Stimulated activated CD8-positive, alpha-beta memory T cell treated with anti-CD3 and anti-CD28 coated beads, Interleukin-15, amount 100 ng/mL, for 1 hour (primary cell): ENCODE data around the gene L3MBTL4.

Source experiments
- DNase-seq: peaks from one replicate; pipeline ENCODE4 v3.0.0-alpha.2; 2020; ENCODE audit warnings: low read depth

L3MBTL4 gene

DNA sequence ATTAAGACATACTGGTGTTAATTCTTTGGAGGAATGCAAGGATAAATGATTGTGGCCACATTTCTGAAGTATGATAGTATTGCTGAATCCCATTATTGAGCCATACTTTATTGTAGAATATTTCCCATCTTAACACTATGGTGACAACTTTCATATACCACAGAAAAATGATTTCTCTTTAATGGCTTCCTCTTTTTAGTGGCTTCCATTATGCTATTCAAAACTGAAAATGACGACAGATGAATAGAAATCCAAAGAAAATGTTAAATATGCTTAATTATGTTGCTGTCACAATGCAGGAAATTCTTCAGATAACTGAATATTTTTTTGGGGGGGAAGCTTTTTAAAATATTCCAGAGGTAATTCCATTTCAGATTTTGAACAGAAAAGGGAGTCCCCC is 430.5 kb downstream of the L3MBTL4 start:
- no peak for DNase-seq

DNA sequence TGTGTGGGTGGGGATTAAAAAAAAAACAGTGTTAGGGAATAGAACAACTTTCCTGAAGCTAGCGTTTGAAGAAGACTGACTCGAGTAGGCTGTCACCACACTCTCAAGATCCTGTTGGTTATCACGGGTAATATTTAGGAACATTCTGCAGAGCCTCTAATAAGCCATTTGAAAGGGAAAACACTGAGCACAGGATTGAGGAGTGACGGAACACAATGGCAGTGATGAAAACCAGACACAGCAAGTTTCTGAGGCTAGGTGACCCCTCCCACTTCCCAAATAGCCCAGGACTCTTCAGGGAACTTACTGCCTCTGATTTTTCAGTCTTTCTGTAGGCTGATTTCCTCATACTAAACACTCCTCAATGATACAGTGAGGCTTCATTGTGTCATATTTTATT is 431.2 kb downstream of the L3MBTL4 start:
- DNase-seq: no peak

DNA sequence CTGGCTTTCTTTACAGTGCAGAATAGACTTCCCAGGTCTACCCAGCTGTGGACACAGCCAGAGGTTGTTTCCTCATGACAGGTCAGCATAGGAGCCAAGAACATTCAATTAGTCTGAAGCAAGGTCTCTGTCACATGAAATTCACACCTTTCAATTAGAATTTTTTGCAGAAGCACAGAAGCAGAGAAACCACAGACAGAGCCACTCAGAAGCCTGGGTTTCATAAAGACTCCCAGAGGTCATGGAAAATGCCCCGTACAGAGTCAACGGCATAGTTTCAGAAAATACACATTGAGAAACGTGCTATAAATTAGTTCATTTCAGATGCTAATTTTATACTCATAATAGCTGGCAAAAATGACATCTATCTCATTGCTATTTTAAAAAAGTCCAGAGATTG is 432.4 kb downstream of the L3MBTL4 start:
- DNase-seq: no peak

DNA sequence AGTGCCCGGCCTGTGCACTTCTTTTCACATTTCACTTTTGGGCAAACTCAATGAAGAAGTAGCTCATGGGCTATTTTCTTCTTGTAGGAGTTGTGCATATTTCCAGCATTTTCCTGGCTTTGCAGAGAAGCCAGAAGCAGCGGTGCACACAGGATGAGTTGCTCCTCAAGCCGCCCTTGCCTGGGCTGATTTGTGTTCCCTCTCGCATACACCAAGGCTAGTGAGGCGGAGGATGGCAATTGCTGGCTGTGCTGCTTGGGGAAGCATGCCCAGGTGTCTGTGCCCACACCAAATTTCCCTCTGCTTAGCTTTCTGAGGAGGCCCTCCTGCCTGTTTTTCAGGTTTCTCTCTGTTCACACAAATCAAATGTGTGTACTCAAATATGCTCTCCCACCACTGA is 434.0 kb downstream of the L3MBTL4 start:
- DNase-seq: no peak

DNA sequence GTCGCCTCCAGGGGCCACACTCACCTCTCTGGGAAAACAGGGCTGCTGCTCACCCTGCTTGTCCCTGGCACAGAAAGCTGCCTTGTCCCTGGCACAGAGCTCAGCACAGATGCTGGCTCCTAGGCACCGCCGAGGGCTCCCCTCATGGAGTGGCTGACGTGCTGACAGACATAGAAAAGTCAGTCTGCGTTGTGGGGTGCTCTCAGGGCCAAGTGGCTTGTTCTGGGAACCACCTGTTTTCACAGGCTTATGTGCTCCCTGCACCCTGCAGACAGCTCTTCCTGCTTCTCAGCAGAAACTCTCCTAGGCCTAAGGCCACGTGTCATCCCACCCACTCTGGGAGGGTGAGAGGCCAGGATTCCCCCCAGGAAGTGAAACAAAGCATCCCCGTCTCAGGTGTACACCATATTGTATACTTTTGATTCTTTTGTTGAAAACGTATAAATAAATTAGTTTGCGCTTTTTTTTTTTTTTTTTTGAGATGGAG is 434.7 kb downstream of the L3MBTL4 start:
- no peak for DNase-seq

DNA sequence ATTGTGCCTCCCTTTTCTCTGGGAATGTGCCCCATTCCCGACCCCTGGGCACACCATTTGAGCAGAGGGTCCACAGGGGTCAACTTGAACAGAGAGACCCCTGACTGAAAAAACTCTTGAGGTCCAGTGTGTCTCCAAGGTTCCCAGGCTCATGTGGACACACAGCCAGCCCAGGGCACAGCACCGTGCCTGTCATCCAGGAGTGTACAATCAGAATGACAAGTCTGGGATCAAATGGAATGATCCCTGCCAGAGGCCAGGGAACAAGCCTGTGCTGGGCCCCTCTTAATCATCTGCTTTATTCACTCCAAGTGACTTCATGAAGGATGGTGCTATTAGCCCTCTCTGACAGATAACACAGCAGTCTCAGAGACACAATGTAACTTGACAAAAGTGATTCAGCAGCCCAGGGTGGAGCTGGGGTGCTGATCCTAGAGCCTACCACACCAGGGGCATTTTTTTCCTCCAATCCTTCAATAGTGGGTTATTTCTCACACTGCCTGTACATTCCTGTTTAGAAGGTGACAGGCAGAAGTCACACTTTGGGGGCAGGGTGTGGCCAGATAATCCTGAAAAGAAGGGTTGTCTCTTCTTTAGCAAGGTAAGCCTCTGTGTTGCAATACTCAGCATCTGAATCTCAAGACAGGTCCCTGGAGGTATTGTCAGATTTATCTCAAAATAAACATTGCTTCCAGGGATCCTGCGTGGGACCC is 435.4 kb downstream of the L3MBTL4 start:
- DNase-seq: no peak

DNA sequence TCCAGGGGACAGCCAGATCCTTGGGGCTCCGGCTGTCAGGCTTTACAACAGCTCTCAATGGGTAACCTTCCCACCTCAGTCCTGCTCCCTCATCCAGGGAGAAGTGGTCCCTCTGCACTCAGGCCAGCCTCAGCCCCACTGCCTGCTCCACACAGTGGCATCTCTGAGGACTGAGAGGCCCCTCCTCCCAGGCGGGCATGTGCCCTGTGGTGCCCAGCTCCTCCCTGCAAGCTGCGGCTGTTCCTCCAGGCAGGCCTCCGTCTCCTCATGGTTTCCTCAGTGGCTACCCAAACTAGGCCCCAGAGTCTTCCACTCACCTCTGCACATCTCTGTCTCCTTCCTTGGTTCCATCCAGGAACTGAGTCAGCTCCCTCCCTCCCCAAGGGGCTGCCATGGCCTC is 437.7 kb downstream of the L3MBTL4 start:
- DNase-seq: no peak

DNA sequence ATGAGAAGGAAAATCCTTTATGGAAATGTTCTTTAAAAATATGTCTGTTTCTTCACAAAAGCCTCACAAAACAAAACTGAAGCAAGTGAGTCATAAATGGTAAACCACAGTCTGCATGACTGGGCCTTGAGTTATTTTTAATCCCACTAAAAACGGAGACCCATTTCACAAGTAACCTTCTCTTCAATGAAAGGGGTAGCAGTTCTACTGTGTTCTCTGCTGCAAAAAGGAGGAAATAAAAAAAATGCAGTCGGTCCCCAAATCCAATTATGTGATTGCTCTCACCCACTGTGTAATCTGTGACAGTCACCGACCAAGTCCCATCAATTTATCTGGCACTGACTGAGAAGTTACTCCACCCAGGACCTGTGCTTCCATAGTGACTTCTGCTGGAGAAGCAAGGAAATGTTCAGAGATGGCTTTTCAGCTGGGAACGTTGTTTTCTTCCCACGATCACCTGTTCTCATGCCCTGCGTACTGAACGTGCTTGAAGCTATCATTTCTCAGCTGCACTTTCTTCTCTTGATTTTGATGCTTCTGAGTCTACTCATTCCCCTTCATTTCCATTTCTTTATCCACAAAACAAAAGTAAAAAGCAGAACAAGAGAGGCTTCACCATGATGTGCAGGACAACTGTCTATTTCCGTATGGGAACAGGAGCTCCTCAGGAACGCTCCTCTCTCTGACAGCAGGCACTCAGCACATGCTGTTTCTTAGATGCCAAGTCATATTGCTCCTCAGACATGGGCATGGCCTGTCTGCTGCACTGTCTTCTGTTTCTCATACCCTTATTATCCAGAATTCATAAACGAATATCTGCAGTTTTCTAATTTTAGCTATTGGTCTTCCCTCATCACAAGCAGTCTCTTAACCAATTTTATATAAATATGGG is 439.4 kb downstream of the L3MBTL4 start:
- DNase-seq: no peak

DNA sequence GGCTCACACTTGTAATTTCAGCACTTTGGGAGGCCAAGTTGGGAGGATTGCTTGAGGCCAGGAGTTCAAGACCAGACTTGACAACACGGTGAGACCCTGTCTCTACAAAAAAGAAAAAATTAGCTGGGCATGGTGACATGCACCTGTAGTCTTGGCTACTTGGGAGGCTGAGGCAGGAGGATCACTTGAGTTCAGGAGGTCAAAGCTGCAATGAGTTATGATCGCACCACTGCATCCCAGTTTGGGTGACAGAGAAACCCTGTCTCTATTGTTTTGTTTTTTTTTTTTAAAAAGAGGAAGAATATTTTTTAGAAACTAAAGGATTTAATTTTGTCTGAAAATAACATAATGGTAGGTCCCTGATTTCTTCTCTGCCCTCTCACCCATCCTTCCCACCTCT is 440.0 kb downstream of the L3MBTL4 start:
- no peak for DNase-seq

DNA sequence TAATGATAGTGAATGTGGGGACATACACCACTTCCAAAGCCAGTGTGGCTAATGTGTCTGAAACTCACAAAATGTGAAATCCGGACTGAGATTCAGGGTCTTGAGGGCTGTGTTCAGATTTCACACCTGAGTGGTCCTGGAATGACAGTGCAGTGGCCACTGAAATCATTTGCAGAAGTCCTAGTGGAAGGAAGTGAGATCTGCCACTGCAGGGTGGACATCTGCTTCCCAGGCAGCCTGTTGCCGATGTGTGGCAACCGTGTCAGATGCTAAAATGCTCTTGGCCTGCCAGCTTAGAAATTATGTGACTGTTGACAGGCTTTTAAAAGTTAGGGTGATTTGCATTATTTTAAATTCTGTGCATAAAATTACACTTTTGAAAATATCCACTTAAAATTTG is 441.6 kb downstream of the L3MBTL4 start:
- no peak for DNase-seq

DNA sequence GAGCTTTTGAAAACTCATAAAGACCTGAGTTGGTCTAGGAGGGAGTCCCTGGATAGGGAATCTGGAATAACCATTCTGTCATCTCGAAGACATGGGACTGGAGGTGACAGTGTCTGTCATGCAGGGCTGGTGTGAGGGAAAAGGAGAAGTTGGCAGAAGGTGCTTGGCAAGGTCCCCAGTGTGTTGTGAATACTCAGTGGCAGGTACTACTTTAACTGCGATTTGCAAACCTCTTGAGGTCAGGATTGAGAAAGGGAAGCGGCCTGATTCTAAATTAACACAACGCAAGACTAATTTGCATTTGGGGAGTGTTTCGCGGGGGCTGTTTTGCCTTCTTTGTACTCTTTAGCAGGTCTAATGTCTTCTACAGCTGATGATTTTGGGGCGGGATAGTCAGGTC is 442.4 kb downstream of the L3MBTL4 start:
- no peak for DNase-seq

DNA sequence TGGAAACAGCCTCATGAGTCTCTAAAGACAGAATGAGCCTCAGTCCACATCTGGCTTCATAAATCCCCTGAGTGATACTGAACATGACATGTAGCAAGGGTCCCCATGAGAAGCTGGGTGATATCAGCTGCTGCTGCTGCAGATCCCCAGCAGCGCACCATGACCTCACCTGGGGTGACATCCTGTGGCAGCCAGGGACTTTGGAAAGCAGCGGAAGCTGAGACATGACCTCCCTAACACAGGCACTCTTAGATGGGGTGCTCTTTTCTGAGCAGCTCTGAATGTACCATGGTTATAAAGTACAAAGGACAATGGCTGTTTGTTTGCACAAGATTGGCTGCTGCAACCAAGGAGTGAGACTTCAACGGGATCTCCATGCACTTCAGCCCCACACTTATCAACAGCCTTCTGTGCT is 444.7 kb downstream of the L3MBTL4 start:
- DNase-seq: no peak

DNA sequence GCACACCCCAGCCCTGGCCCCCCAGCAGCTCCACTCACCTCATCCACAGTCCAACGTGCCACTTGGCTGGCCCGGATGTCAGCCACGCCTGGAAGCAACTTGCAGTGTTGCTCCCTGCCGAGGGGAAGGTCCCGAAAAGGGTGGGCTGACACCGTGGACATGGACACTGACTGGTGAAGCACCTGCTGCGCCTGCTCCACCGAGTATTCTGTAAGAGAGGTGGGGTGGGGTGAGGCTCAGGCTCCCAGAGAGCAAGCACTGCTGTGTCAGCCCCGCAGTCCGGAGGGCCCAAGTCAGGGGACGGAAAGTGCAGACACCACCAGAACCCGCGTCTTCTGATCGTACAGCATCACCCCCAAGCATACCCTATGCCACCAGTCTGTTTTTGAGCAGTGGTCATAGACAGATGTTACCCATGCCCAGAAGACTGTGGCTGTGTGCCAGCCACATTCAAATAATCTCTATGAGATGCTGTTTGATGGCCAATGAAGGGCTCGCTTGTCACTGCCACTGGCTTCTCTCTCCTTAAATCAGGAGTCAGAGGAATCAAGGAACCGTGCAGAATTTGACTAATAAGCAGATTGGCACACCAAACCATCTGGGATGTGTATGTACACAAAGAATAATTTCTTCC is 445.2 kb downstream of the L3MBTL4 start:
- DNase-seq: no peak

DNA sequence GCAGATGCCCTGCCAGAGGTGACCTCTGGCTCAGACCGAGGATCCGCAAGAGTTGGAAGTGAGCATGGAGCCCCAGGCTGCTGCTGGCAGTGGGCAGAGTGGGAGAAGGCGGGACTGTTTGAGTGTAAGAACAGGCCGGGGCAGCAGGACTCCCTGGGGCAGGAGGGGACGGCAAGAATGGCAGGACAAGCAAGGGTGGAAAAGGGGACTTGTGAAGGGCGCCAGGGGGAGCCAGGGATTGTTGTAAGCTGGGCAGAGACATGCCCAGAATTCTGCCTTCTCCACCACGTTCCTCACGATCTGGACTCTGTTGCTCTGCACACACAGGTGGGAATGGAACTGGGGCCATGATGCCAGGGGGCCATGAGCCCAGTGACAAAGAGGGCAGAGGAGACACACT is 447.0 kb downstream of the L3MBTL4 start:
- no peak for DNase-seq

DNA sequence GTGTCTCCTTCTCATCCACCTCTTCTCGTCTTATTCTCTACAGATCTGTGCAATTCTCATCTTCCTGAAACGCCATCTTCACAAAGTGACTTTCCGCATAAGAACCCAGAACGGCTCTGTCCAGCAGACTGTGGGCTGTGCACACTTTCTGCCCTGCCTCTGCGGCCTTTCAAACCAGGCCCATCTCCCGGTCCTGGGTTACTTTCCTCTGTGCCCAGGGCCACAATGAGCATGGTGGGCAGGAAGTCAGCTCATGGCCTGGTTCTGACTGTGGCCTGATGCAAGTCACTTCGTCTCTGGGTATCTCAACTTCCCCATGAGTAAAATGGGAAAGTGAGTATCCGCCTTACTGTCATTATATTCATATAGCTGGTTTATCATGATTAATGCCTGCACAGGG is 447.7 kb downstream of the L3MBTL4 start:
- DNase-seq: no peak

DNA sequence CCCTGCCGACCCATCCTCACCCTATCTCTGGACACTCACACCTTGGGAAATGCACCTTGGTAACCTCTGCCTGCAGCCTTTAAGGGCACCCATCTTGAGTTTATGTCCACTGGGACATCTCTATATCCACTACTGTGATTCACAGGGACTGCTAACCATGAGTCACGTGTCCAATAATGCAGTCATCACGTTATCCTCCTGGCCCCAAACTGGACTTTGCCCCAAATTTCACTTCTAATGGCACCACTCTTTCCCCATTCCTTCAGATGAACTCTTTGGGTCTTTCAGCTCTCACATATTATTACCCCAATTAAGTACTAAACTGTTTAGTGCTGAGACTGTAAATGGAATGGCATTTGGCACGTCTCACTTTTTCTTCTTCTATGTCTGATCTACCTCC is 448.2 kb downstream of the L3MBTL4 start:
- no peak for DNase-seq

DNA sequence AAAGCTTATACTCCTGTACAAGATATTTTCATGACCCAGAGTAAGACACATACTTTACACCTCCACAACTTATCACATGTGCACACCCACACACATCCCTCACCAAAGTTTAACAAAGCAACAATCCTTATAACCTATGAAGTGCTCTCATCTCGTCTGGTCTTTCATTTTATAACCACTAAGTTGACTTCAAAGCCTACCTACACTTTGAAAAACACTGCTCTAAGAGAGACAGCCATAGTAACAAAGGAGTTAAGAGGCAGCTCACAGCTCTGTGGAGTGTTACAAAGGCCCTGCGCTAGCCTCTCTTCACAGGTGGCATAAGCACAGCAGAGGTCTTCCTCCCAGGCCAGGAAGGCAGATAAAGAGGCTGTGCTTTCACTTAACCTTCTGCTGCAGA is 449.7 kb downstream of the L3MBTL4 start:
- DNase-seq: no peak

DNA sequence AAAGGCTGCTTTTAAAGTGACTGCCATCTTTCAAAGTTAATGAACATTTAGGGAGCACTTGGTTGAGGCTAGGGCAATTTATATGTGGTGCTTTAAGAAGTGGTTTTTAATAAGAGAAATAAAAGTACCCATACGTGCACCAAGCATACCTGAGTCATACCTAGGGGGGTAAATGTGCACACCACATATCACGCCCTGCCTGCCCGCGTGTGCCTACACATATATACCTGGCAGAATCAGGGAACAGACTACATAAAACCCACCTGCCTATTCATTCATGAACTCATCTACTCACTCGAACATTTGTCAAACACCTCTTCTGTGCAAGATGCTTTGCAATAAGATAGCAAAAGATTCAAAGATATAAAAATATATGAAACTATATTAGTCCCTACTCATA is 450.1 kb downstream of the L3MBTL4 start:
- DNase-seq: no peak

DNA sequence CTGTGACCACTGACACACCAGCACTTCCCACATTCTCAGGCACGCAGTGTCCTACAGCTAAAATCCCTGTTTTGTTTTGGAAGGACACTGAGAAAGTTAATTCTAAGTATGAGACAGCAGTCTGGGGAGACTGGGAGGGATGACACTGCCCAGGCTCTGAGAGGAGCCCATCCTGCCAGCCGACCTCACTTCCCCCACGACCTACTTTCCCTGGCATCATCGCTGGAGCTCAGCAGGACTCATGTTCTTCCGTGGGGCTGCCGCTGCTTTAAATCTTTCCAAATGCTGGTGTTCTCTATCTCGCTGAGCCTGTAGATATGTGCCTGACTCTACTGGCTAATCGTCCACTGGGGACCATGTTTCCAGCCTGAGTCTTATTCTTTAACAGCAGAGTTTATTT is 450.6 kb downstream of the L3MBTL4 start:
- no peak for DNase-seq

DNA sequence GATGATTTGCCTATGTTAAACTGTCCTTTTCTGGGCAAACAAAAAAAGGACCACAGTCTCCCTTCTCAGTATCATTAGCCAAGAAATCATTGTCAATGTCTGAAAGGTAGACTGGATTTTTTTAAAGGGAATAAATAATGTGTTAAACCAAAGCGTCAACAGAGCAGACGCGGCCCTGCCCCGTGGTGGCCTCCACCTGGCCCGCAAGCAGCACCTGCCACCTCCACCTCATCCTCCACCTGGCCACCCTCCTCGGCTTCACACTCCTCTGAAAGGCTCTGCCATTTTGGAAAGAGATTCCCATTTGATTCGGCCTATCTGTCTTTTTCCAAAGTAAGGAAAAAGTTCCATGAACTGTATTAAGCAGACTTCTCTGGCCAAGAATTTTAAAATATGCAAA is 451.4 kb downstream of the L3MBTL4 start:
- no peak for DNase-seq

DNA sequence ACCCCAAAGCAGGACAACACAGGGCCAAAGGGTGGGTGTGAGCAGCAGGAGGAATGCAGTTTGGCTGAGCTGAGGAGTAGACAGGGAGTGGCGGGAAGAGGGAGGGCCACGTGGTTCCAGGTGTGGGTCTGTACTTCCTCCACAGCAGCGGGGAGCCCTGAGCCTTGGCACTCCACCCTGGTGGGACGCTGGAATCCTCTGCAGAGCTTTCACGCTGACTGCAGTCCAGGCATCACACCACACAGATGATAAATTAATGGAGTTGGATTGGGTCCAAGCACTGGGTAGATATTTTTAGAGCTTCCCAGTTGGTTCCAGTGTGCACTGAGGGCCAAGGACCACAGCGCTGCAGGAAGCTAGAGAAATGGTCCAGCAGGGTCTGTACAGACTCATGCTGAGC is 452.3 kb downstream of the L3MBTL4 start:
- DNase-seq: no peak

DNA sequence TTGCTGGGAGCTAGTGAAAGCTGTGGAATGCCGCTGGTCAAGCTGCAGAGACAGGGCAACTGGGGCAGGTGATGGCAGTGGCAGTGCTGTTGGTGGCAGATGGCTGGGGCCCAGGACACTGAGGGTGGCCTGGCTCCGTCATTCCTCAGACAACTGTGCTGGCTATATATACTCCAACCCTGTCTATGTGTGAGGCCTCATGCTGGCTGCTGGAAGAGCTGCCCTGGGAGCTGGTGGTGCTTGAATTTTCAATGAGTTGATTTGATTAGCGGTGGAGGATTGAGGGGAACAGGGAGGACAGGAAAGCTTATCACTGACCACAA is 452.9 kb downstream of the L3MBTL4 start:
- DNase-seq: no peak
